Pancreas (tissue), 10 donors: ENCODE results near the gene ELANE. TPM values are rescaled to one million over a fixed set of nuclear protein-coding genes. Genes with fewer than 3 reads are reported as not detected.
"Not testable (repeated sequence)": the region's sequence is repeated elsewhere in the genome, so short reads cannot be mapped to it uniquely, and the experiment has no call there.

ENCODE experiments used
- ATAC-seq, 4 donors: fragments of 200-7000 bp; cut with Tn5 transposase; one replicate each; pipeline versions ENCODE4 v1.8.0 to v1.9.1; 2020; ENCODE audit warnings: mild to moderate bottlenecking in 4 of 4, moderate library complexity in 4 of 4
- DNase-seq, 6 donors: peaks; one replicate each; pipeline ENCODE4 v3.0.0-alpha.2; 2020
- FAIRE-seq: peaks from 2 replicates; lab custom pipeline; 2012; peaks lifted over from hg19 to GRCh38; lab: Jason Lieb, UNC
- H3K27ac ChIP-seq, 4 donors: fragments of 200-600 bp; sonication (generic); 1 replicate in 3 of 4; 2 replicates in 1 of 4; pipeline versions ENCODE4 v1.5.0 to v1.8.0; 2020
- H3K27me3 ChIP-seq, 4 donors: fragments of 200-600 bp; one replicate each; pipeline ENCODE4 v1.8.0; 2021
- H3K36me3 ChIP-seq, 3 donors: fragments of 200-600 bp; sonication (generic) in 1 of 3; one replicate each; pipeline versions ENCODE4 v1.5.0 to v1.8.0; 2020 to 2021
- H3K4me1 ChIP-seq, 3 donors: fragments of 200-600 bp; one replicate each; pipeline ENCODE4 v1.8.0; 2021
- H3K4me3 ChIP-seq, 4 donors: fragments of 200-600 bp; sonication (generic) in 2 of 4; one replicate each; pipeline versions ENCODE4 v1.5.0 to v1.8.0; 2020 to 2021
- H3K9me3 ChIP-seq, 4 donors: fragments of 200-600 bp; one replicate each; pipeline ENCODE4 v1.8.0; 2021
- WGBS, 2 donors: extraction: QIAGEN DNeasy Blood & Tissue Kit; methylation state at CpG; one replicate each; pipeline ENCODE4 v1.1.7; 2013; 5-methylcytosine and 5-hydroxymethylcytosine counted together
- intact Hi-C, 3 donors: fragments of 100-400 bp; cut with DNase I; formaldehyde crosslinking; loops; one replicate each; pipeline versions ENCODE4 v1.11.1 to v1.14.2; 2022
- polyA plus RNA-seq, 2 donors: library from polyadenylated mRNA; stranded (reverse); fragments of 200-250 nt; gene quantifications; one replicate each; pipeline ENCODE4 v1.2.3, GENCODE V29; 2013
- total RNA-seq, 6 donors: library from RNA; stranded (reverse); fragmentation: NEBNext Ultra II Directional in 4 of 6; extraction: Animal tissue kit (Norgen Biotek cat#: 25700) in 4 of 6; gene quantifications; one replicate each; pipeline versions ENCODE4 v1.2.1 to v1.2.4, GENCODE V29; 2021 to 2023
- TF ChIP-seq, protein P1 (sequence below), 4 donors: fragments of 200-600 bp; sonication (generic) in 3 of 4; IDR thresholded peaks; one replicate each; pipeline versions ENCODE4 v1.5.0 to v1.8.0; 2021; ENCODE audit warnings: antibody characterized with exemption in 4 of 4
- donor health status: healthy with polysubstance abuse.
- donor health status: DM: no; HTN: no; CAD: no; lungs with moderate emphysema.
- donor health status: DM: no; HTN: no; CAD: no.
- donor health status: control.
- donor health status: control.
- donor health status: Bipolar disorder and iron deficiency.
- donor health status: DM: yes; HTN: yes; CAD: no.
- donor health status: DM: no; HTN: no; CAD: no.
- donor health status: DM: no; HTN: no; CAD: no.
- donor health status: DM: yes; HTN: yes; CAD: no.

Gene ELANE
- total and polyA plus RNA-seq, 8 donors: 0.16 to 0.57 (median 0.27) TPM; not detected in 4

DNA sequence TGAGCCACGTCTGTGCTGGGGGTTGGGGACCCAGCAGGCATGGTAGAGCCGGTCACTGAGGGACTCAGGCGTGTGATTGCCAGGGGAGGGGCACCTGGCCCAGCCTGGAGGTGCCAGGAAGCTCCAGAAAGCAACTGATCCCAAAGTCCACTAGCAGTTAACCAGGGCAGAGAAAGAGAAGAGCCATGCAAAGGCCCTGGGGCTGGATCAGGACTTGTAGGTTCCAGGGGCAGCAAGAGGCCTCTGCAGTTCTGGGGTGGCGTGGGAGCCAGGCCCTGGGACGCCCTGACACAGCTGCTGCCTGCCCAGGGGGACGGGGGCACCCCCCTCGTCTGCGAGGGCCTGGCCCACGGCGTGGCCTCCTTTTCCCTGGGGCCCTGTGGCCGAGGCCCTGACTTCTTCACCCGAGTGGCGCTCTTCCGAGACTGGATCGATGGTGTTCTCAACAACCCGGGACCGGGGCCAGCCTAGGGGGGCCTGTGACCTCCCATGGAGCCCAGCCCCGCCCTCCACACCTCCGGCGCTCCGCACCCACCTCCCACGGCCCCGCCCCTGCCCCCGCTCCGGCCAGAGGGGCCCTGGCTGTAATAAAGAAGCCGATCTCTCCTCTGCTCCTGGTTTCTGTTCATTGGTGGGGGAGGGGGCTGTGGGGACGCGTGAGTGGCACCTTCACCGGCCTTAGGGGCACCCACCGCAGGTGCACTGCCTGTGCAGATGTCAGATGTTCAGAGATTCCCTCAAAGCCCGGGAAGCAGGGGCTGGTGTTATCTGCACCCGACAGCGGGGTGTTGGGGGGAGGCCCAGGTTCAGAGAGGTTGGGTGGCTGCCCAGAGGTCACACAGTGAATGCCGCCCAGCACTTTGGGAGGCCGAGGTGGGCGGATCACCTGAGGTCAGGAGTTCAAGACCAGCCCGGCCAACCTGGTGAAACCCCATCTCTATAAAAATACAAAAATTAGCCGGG, 20.4 kb upstream of the ELANE start:
- FAIRE-seq (no peak), DNase-seq (peak in 4 of 6 donors; percentile 62 to 85 (median 72)), ATAC-seq (peak; percentile 63 to 82 (median 78))
- H3K9me3 ChIP-seq: no peaks in the 10 kb centered on the region
- H3K27ac ChIP-seq: peak overlapping the region in 3 of 4 donors; percentile 8 to 31 (median 23)
- intact Hi-C loops: no loop called here
- no peaks in the 10 kb centered on the region for H3K36me3 ChIP-seq
- TF ChIP-seq, protein P1, sequence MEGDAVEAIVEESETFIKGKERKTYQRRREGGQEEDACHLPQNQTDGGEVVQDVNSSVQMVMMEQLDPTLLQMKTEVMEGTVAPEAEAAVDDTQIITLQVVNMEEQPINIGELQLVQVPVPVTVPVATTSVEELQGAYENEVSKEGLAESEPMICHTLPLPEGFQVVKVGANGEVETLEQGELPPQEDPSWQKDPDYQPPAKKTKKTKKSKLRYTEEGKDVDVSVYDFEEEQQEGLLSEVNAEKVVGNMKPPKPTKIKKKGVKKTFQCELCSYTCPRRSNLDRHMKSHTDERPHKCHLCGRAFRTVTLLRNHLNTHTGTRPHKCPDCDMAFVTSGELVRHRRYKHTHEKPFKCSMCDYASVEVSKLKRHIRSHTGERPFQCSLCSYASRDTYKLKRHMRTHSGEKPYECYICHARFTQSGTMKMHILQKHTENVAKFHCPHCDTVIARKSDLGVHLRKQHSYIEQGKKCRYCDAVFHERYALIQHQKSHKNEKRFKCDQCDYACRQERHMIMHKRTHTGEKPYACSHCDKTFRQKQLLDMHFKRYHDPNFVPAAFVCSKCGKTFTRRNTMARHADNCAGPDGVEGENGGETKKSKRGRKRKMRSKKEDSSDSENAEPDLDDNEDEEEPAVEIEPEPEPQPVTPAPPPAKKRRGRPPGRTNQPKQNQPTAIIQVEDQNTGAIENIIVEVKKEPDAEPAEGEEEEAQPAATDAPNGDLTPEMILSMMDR (IDR thresholded peaks at IDR 0.05): no peak
- H3K4me1 ChIP-seq: no peaks in the 10 kb centered on the region
- H3K4me3 ChIP-seq: no peak overlapping the region
- no peaks in the 10 kb centered on the region for H3K27me3 ChIP-seq
- WGBS, 2 donors: 26 to 32% methylated on average over 35 to 38 of the region's 38 CpGs

DNA sequence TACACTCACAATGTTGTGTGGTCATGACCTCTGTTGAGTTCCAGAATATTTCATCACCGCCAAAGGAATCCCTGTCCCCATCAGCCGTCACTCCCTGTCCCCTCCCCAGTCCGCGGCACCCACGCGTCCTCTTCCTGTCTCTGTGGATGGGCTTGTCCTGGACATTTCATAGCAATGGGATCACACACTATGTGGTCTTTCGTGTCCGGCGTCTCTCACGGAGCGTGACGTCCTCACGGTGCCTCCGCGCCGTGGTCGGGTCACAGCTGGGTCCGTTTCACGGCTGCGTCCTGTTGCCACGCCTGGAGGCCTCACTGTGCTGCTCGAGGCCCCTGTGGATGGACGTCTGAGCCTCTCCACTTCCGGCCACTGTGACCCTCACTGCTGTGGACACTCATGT, 17.9 kb upstream of the ELANE start:
- no peak for DNase-seq
- Histone ChIP-seq H3K27me3 (no peaks in the 10 kb centered on the region), H3K4me3 (no peak overlapping the region), H3K36me3 (no peaks in the 10 kb centered on the region), H3K9me3 (no peaks in the 10 kb centered on the region), H3K4me1 (no peaks in the 10 kb centered on the region), H3K27ac (no peak overlapping the region)
- WGBS, 2 donors: 69 to 79% methylated on average over 24 of the region's 24 CpGs
- no peak for FAIRE-seq
- intact Hi-C loops: no loop called here
- TF ChIP-seq, protein P1 (IDR thresholded peaks at IDR 0.05): no peak
- ATAC-seq: no peak

DNA sequence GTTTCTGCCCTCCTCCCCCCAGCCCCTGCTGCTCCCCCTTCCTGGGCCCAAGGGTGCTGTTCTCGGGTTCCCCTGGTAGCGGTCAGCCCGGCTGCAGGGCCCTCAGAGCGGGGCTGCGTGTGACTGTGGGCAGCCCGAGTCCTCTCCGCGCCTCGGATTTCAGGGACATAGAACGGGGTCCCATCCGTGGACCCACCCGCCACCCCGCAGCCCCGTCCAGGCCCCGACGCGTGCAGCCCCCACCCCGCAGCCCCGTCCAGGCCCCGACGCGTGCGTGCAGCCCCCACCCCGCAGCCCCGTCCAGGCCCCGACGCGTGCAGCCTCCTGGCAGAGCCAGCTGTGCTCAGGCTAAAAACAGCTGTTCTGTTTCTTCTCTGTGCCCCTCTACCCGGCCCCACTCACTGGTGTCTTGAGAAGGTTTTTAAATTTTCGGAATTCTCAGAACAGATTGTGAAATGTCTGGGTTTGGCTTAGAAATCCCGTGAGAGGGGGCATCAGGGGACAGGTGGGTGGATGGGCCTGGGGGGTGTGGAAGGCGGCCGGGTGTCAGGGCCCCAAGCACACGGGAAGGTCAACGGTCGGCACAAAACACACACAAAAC, 16.8 kb upstream of the ELANE start:
- Histone ChIP-seq H3K4me3 (no peak overlapping the region), H3K9me3 (no peaks in the 10 kb centered on the region), H3K36me3 (no peaks in the 10 kb centered on the region), H3K27ac (no peak overlapping the region), H3K4me1 (no peaks in the 10 kb centered on the region), H3K27me3 (no peaks in the 10 kb centered on the region)
- 54 to 77% methylated on average over 35 to 36 of the region's 36 CpGs for WGBS, 2 donors
- intact Hi-C loops: no loop called here
- ATAC-seq (no peak), FAIRE-seq (no peak), DNase-seq (peak in 1 of 6 donors; percentile 76)
- TF ChIP-seq, protein P1 (IDR thresholded peaks at IDR 0.05): no peak

DNA sequence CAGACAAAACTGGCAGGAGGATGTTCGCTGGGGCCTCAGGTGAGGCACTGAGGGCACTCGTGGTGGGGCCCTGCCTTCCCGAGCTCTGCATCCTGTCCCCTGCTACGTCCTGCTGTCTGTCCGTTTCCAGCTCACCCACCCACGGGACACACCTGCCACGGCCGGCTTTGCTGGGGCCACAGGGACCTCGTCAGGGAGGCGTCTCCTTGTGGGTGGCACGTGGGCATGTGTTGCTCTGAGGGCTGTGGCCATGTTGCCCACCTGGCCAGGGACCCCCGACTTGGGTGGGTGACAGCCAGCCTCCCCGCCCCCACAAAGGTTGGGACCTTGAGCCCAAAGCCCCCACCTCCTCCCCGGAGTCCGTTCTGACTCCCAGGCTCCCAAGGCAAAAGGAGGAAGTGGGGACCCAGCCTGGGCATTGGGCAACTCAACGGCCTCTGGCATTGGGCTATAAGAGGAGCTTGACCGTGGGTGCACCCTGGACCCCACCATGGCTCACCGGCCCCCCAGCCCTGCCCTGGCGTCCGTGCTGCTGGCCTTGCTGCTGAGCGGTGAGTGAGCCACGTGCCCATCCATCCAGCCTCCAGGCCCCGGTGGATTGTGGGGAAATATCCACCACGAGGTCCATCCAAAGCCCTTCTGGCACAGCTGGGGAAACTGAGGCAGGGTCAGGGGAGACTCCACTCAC, 11.4 kb upstream of the ELANE start, which contains the start of gene PRTN3:
TSS of gene PRTN3 (plus strand) at position 481 of the 688 bp plus-strand sequence. CDS start at position 491, 10 bp downstream.
- FAIRE-seq (no peak), DNase-seq (no peak), ATAC-seq (no peak)
- Histone ChIP-seq H3K4me3 (no peak within 1 kb of the TSS), H3K27ac (no peak within 1 kb of the TSS), H3K4me1 (peaks cover 0 to 8% (median 7%) of the 10 kb centered on the region in 3 donors), H3K9me3 (no peaks in the 10 kb centered on the region), H3K36me3 (no peaks in the 10 kb centered on the region), H3K27me3 (no peaks in the 10 kb centered on the region)
- intact Hi-C loops: no loop called here
- TF ChIP-seq, protein P1 (IDR thresholded peaks at IDR 0.05): no peak
- 57 to 67% methylated on average over 24 of the region's 24 CpGs for WGBS, 2 donors

DNA sequence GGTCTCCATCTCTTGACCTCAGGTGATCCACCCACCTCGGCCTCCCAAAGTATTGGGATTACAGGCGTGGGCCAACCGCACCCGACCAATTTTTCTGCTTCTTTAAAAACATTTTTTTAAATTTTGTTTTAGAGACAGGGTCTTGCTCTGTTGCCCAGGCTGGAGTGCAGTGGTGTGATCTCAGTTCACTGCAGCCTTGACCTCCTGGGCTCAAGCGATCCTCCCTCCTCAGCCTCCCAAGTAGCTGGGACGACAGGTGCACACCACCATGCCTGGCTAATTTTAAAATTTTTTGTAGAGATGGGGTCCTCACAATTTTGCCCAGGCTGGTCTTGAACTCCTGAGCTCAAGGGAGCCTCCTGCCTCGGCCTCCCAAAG, 9.3 kb upstream of the ELANE start:
- H3K27me3 ChIP-seq, H3K9me3 ChIP-seq, H3K36me3 ChIP-seq, FAIRE-seq, H3K4me1 ChIP-seq, intact Hi-C loops, DNase-seq, H3K27ac ChIP-seq, H3K4me3 ChIP-seq, ATAC-seq: not testable (repeated sequence)
- WGBS, 2 donors: 77 to 81% methylated on average over 7 of the region's 7 CpGs
